GM23248 (cell line): ENCODE measurements around the gene CACNA2D1.

ENCODE experiments used
- EZH2 ChIP-seq: fragments of 200-600 bp; sonication (generic); IDR thresholded peaks from 2 replicates; pipeline ENCODE4 v1.6.1; 2018; ENCODE audit warnings: antibody characterized with exemption, mild to moderate bottlenecking; ENCODE audit not compliant: insufficient read depth, poor library complexity, severe bottlenecking
- EZH2phosphoT487 ChIP-seq: fragments of 200-600 bp; sonication (generic); IDR thresholded peaks from 2 replicates; pipeline ENCODE4 v1.6.1; 2018; ENCODE audit warnings: antibody characterized with exemption, moderate library complexity, mild to moderate bottlenecking, low read depth; ENCODE audit not compliant: insufficient read depth

DNA sequence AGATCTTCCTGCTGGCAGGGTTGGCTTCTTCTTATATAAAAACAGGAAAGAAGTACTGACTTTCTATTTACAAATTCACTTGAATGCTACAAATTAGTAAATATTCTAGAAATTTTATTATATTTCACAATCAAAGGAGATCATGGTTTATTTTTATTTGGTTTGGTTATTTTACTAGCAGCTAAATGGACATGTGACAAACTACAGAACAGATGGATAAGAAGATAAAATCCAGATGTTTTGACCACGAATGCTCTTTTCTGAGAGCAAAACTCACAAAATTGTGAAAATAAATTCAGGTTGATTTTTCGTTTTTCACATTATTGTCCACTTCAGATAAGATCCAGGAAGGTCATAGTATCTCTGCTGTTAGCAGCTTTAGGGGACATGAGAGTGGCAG is 55.4 kb downstream of the CACNA2D1 start:
- no peak for TF ChIP-seq EZH2
- TF ChIP-seq EZH2phosphoT487: no peak
